H1 (cell line): Measurements from ENCODE around the gene SYNJ2. TPM values are rescaled to one million over a fixed set of nuclear protein-coding genes. Genes with fewer than 3 reads are reported as not detected.

Source experiments
- CTCF ChIA-PET: fragments of 300-600 bp; sonication (Branson Sonifier 250); formaldehyde crosslinking; loops from one replicate; lab custom pipeline; 2021; ENCODE audit not compliant: partially characterized antibody; lab: Charles Lee
- POLR2A ChIA-PET: fragments of 300-600 bp; sonication (Branson Sonifier 250); formaldehyde crosslinking; loops from one replicate; lab custom pipeline; 2021; ENCODE audit warnings: inconsistent platforms; ENCODE audit not compliant: partially characterized antibody; lab: Charles Lee
- DNase-seq, 2 experiments: peaks; one replicate each; pipeline versions ENCODE4 v3.0.0 to v3.0.0-alpha.2; 2010 to 2022; ENCODE audit warnings: low spot score in 2 of 2, low read depth in 1 of 2, mixed read lengths in 1 of 2
- FAIRE-seq: peaks from 2 replicates; lab custom pipeline; 2011; peaks lifted over from hg19 to GRCh38; lab: Jason Lieb, UNC
- H2AFZ ChIP-seq: 2 replicates; pipeline ENCODE4 v1.8.1; 2012; ENCODE audit warnings: low read length, inconsistent platforms
- H2AK5ac ChIP-seq: 2 replicates; pipeline ENCODE4 v1.6.1; 2013; ENCODE audit warnings: low read depth, low read length
- H2BK120ac ChIP-seq: replicated peaks from 2 replicates; pipeline ENCODE3; 2013; ENCODE audit warnings: low read depth, low read length, inconsistent platforms
- H2BK12ac ChIP-seq: 2 replicates; pipeline ENCODE4 v1.6.1; 2013; ENCODE audit warnings: low read depth, low read length
- H2BK15ac ChIP-seq: 2 replicates; pipeline ENCODE4 v1.6.1; 2013; ENCODE audit warnings: low read length
- H2BK20ac ChIP-seq: 2 replicates; pipeline ENCODE4 v1.6.1; 2013; ENCODE audit warnings: low read length
- H2BK5ac ChIP-seq: 2 replicates; pipeline ENCODE4 v1.6.1; 2013; ENCODE audit warnings: low read depth, low read length
- H3K14ac ChIP-seq: 2 replicates; pipeline ENCODE4 v1.6.1; 2013; ENCODE audit warnings: inconsistent platforms; ENCODE audit not compliant: insufficient read length
- H3K18ac ChIP-seq: 2 replicates; pipeline ENCODE4 v1.6.1; 2013; ENCODE audit warnings: low read length; ENCODE audit errors: extremely low read depth
- H3K23ac ChIP-seq: 2 replicates; pipeline ENCODE4 v1.6.1; 2013; ENCODE audit warnings: inconsistent platforms; ENCODE audit not compliant: insufficient read length
- H3K23me2 ChIP-seq: 2 replicates; pipeline ENCODE4 v1.6.1; 2013; ENCODE audit warnings: low read depth, low read length
- H3K27ac ChIP-seq: 2 replicates; pipeline ENCODE4 v1.6.1; 2011; ENCODE audit warnings: low read depth, low read length, inconsistent platforms
- H3K27me3 ChIP-seq, 4 experiments: replicated peaks in 1 of 4; 1 replicate in 1 of 4; 2 replicates in 3 of 4; pipeline versions ENCODE4 v1.6.1 to v1.8.1; 2011 to 2013; ENCODE audit warnings: low read length in 3 of 4, mild to moderate bottlenecking in 3 of 4, inconsistent platforms in 2 of 4, mixed read lengths in 2 of 4, moderate library complexity in 1 of 4; ENCODE audit not compliant: control insufficient read depth in 3 of 4, insufficient read depth in 3 of 4; ENCODE audit errors: extremely low read depth in 1 of 4
- H3K36me3 ChIP-seq, 4 experiments: 2 replicates each; pipeline versions ENCODE4 v1.6.1 to v1.8.1; 2011 to 2013; ENCODE audit warnings: mild to moderate bottlenecking in 4 of 4, low read length in 3 of 4, moderate library complexity in 2 of 4, control low read depth in 1 of 4, inconsistent platforms in 1 of 4; ENCODE audit not compliant: insufficient read depth in 4 of 4, control insufficient read depth in 2 of 4
- H3K4ac ChIP-seq: replicated peaks from 2 replicates; pipeline ENCODE3; 2013; ENCODE audit warnings: low read length, low read depth, mixed read lengths, inconsistent platforms; ENCODE audit not compliant: insufficient read length
- H3K4me1 ChIP-seq, 4 experiments: replicated peaks in 1 of 4; 1 replicate in 1 of 4; 2 replicates in 3 of 4; pipeline versions ENCODE4 v1.6.1 to v1.8.1; 2011 to 2013; ENCODE audit warnings: low read length in 3 of 4, inconsistent platforms in 2 of 4, mixed read lengths in 1 of 4; ENCODE audit not compliant: insufficient read depth in 4 of 4, control insufficient read depth in 3 of 4
- H3K4me2 ChIP-seq, 2 experiments: 2 replicates each; pipeline versions ENCODE4 v1.6.1 to v1.8.1; 2011 to 2013; ENCODE audit warnings: low read depth in 2 of 2, low read length in 2 of 2, control low read depth in 1 of 2, inconsistent platforms in 1 of 2, mild to moderate bottlenecking in 1 of 2; ENCODE audit not compliant: insufficient read depth in 1 of 2
- H3K4me3 ChIP-seq, 4 experiments: fragments of 200-600, 300-600 bp in 1 of 4; sonication (generic), shearing (Covaris generic), sonication (Bioruptor Twin) in 1 of 4; 2 replicates each; pipeline versions ENCODE4 v1.5.1 to v1.8.1; 2011 to 2016; ENCODE audit warnings: low read length in 4 of 4, low read depth in 3 of 4, control low read depth in 2 of 4, inconsistent platforms in 2 of 4, mild to moderate bottlenecking in 2 of 4, mixed read lengths in 1 of 4, moderate library complexity in 1 of 4; ENCODE audit not compliant: insufficient read depth in 2 of 4; ENCODE audit errors: extremely low read depth in 1 of 4
- H3K56ac ChIP-seq: replicated peaks from 2 replicates; pipeline ENCODE3; 2013; ENCODE audit warnings: low read depth, mild to moderate bottlenecking, mixed read lengths, low read length, inconsistent platforms; ENCODE audit not compliant: insufficient read length
- H3K79me1 ChIP-seq: 2 replicates; pipeline ENCODE4 v1.6.1; 2013; ENCODE audit warnings: low read depth, low read length, control low read depth
- H3K79me2 ChIP-seq, 2 experiments: 2 replicates each; pipeline versions ENCODE4 v1.6.1 to v1.8.1; 2012 to 2013; ENCODE audit warnings: low read length in 2 of 2, mild to moderate bottlenecking in 2 of 2, inconsistent platforms in 1 of 2; ENCODE audit not compliant: insufficient read depth in 2 of 2, control insufficient read depth in 1 of 2
- H3K9ac ChIP-seq, 4 experiments: replicated peaks in 1 of 4; 1 replicate in 1 of 4; 2 replicates in 3 of 4; pipeline versions ENCODE4 v1.6.1 to v1.8.1; 2011 to 2013; ENCODE audit warnings: low read depth in 3 of 4, low read length in 3 of 4, control low read depth in 2 of 4, mild to moderate bottlenecking in 2 of 4, moderate library complexity in 2 of 4, inconsistent platforms in 1 of 4; ENCODE audit errors: extremely low read depth in 1 of 4
- H3K9me3 ChIP-seq, 2 experiments: 2 replicates each; pipeline versions ENCODE4 v1.6.1 to v1.8.1; 2012 to 2013; ENCODE audit warnings: mild to moderate bottlenecking in 2 of 2, moderate library complexity in 2 of 2, control low read depth in 1 of 2, inconsistent platforms in 1 of 2, low read depth in 1 of 2, low read length in 1 of 2, mixed read lengths in 1 of 2; ENCODE audit not compliant: insufficient read depth in 2 of 2
- H4K20me1 ChIP-seq, 2 experiments: replicated peaks in 1 of 2; 2 replicates each; pipeline versions ENCODE3 to v1.8.1; 2011 to 2013; ENCODE audit warnings: inconsistent platforms in 2 of 2, low read length in 2 of 2, mild to moderate bottlenecking in 1 of 2; ENCODE audit not compliant: insufficient read depth in 2 of 2, control insufficient read depth in 1 of 2
- H4K5ac ChIP-seq: 2 replicates; pipeline ENCODE4 v1.6.1; 2013; ENCODE audit warnings: low read length, low read depth, mixed read lengths, inconsistent platforms; ENCODE audit not compliant: insufficient read length
- H4K8ac ChIP-seq: 2 replicates; pipeline ENCODE4 v1.8.0; 2013; ENCODE audit warnings: mild to moderate bottlenecking, moderate library complexity, low read length, inconsistent platforms; ENCODE audit not compliant: insufficient read depth; ENCODE audit errors: extremely low read depth
- H4K91ac ChIP-seq: replicated peaks from 2 replicates; pipeline ENCODE3; 2013; ENCODE audit warnings: low read length, mixed read lengths, inconsistent platforms; ENCODE audit not compliant: insufficient read length
- ATF3 ChIP-seq: IDR thresholded peaks from 2 replicates; pipeline ENCODE4 v1.6.1; 2011; ENCODE audit warnings: low read depth, mild to moderate bottlenecking, low read length; ENCODE audit not compliant: insufficient read depth
- CTBP2 ChIP-seq: IDR thresholded peaks from 2 replicates; pipeline ENCODE4 v1.7.0; 2011; ENCODE audit warnings: borderline replicate concordance, mild to moderate bottlenecking, moderate library complexity, mixed read lengths, low read length; ENCODE audit not compliant: insufficient read depth, insufficient read length
- CTCF ChIP-seq, 3 experiments: IDR thresholded peaks; 1 replicate in 2 of 3; 2 replicates in 1 of 3; pipeline versions ENCODE4 v1.5.1 to v1.6.1; 2011; ENCODE audit warnings: low read length in 3 of 3, mild to moderate bottlenecking in 3 of 3, inconsistent platforms in 2 of 3, low read depth in 1 of 3, moderate library complexity in 1 of 3; ENCODE audit not compliant: insufficient read depth in 1 of 3; ENCODE audit errors: control extremely low read depth in 1 of 3
- GABPA ChIP-seq: IDR thresholded peaks from 2 replicates; pipeline ENCODE4 v1.6.1; 2011; ENCODE audit warnings: mild to moderate bottlenecking, low read length, moderate library complexity, borderline replicate concordance; ENCODE audit not compliant: insufficient read depth
- KDM5A ChIP-seq: fragments of 200-600 bp; IDR thresholded peaks from 2 replicates; pipeline ENCODE4 v1.7.1; 2012; ENCODE audit warnings: mild to moderate bottlenecking, low read length, inconsistent platforms, mixed read lengths
- SUZ12 ChIP-seq: fragments of 200-600 bp; sonication (generic); IDR thresholded peaks from 2 replicates; pipeline ENCODE4 v1.6.1; 2012; ENCODE audit warnings: mild to moderate bottlenecking, inconsistent platforms, low read length, moderate library complexity, mixed read lengths
- TAF1 ChIP-seq: IDR thresholded peaks from 2 replicates; pipeline ENCODE4 v1.6.1; 2011; ENCODE audit warnings: mild to moderate bottlenecking, low read depth, low read length
- WGBS, 2 experiments: shearing (Covaris generic) in 1 of 2; methylation state at CpG; one replicate each; pipeline versions ENCODE4 v1.1.6 to v1.1.7; 2013 to 2015; ENCODE audit warnings: low lambda C conversion rate in 2 of 2, mixed read lengths in 2 of 2, inconsistent platforms in 1 of 2, low coverage in 1 of 2, missing lambda C conversion rate in 1 of 2; ENCODE audit not compliant: insufficient replicate concordance in 2 of 2, insufficient coverage in 1 of 2, insufficient read length in 1 of 2; ENCODE audit errors: extremely low coverage in 1 of 2, missing lambda C conversion rate in 1 of 2; 5-methylcytosine and 5-hydroxymethylcytosine counted together
- polyA plus RNA-seq, 7 experiments: library from polyadenylated mRNA; depleted of rRNA in 3 of 7; stranded (reverse) in 5 of 7; unstranded in 2 of 7; fragments of >200 nt in 5 of 7; fragments of 200-250 nt in 2 of 7; gene quantifications; 1 replicate in 5 of 7; 2 replicates in 1 of 7; 4 replicates in 1 of 7; pipeline versions ENCODE4 v1.2.1 to v1.2.3, GENCODE V29; 2011 to 2013; ENCODE audit warnings: missing spikeins in 2 of 7, mixed read lengths in 2 of 7
- total RNA-seq: library from RNA; stranded (reverse); fragmentation: NEBNext Ultra II Directional; extraction: Animal tissue kit (Norgen Biotek cat#: 25700); gene quantifications from 2 replicates; pipeline ENCODE4 v1.2.1, GENCODE V29; 2021

Gene SYNJ2
- total and polyA plus RNA-seq, 2 of the 8 experiments (the other 6 are each of a cell fraction or from before 2014, with no cell fraction given): 3.7 to 13.9 TPM

GRCh38 chr6:157944983-157945931 lies 36.4 kb upstream of the SYNJ2 start:
- Histone ChIP-seq H3K18ac (no peak overlapping the region), H3K79me1 (no peaks in the 10 kb centered on the region), H4K8ac (no peak overlapping the region), H3K27me3 (no peaks in the 10 kb centered on the region), H4K5ac (no peak overlapping the region), H3K9ac (no peak overlapping the region), H3K4me1 (no peaks in the 10 kb centered on the region), H2AFZ (no peak overlapping the region), H2BK20ac (no peak overlapping the region), H4K20me1 (no peaks in the 10 kb centered on the region), H3K9me3 (no peaks in the 10 kb centered on the region), H3K56ac (no peak overlapping the region), H3K79me2 (no peaks in the 10 kb centered on the region), H2AK5ac (no peak overlapping the region), H3K23ac (no peak overlapping the region), H2BK12ac (no peak overlapping the region), H2BK5ac (no peak overlapping the region), H2BK120ac (no peak overlapping the region), H3K36me3 (peaks cover 6 to 27% (median 19%) of the 10 kb centered on the region in 4 experiments; a peak in 7 of 8 replicates), H3K4me2 (no peak overlapping the region), H4K91ac (no peak overlapping the region), H3K27ac (no peak overlapping the region), H3K4me3 (no peak overlapping the region), H2BK15ac (no peak overlapping the region), H3K4ac (no peak overlapping the region), H3K14ac (no peak overlapping the region), H3K23me2 (no peaks in the 10 kb centered on the region)
- TF ChIP-seq ATF3 (no peak), TAF1 (no peak), CTCF (IDR thresholded peaks at IDR 0.05; ENCODE audit: control extremely low read depth in 1 of 3, insufficient read depth in 1 of 3, low read depth in 1 of 3, low read length in 3 of 3) (no peak), GABPA (no peak), SUZ12 (no peak), KDM5A (no peak), CTBP2 (no peak)
- FAIRE-seq (no peak), DNase-seq (no peak)
- ChIA-PET POLR2A (interaction anchor here (0.6 kb wide), 1 partner anchor 53 kb away, joined by 3 read pairs; no protein-coding TSS in a partner anchor), CTCF (interaction anchor here (0.6 to 1.5 kb wide), 2 partner anchors 118 to 127 kb away, joined by 3 read pairs; no protein-coding TSS in a partner anchor)
- 90% methylated on average over 14 of the region's 14 CpGs; no CpG with 5 or more reads in 1 of the 2 experiments for WGBS, 2 experiments
